GM18499 (cell line): ENCODE measurements around the gene FGGY.
"Not testable (repeated sequence)": the region's sequence is repeated elsewhere in the genome, so short reads cannot be mapped to it uniquely, and the experiment has no call there.

Experiments used
- ATAC-seq: cut with Tn5 transposase; IDR thresholded peaks from one replicate; pipeline ENCODE4 v1.9.1; 2021; ENCODE audit warnings: moderate number of reproducible peaks; ENCODE audit not compliant: insufficient read depth, unreplicated experiment

FGGY gene

GRCh38 chr1:59465478-59465877 lies 168.6 kb downstream of the FGGY start:
- not testable (repeated sequence) for ATAC-seq

- ATAC-seq: no peak
These were observed 172.0 kb downstream of the FGGY start for GRCh38 chr1:59468828-59469428.

GRCh38 chr1:59471991-59472570 lies 175.2 kb downstream of the FGGY start:
- not testable (repeated sequence) for ATAC-seq

GRCh38 chr1:59473831-59474230 lies 176.9 kb downstream of the FGGY start:
- ATAC-seq: no peak

GRCh38 chr1:59474496-59474895 lies 177.6 kb downstream of the FGGY start:
- no peak for ATAC-seq

GRCh38 chr1:59475737-59476136 lies 178.8 kb downstream of the FGGY start:
- no peak for ATAC-seq

- ATAC-seq: no peak
These were observed 180.4 kb downstream of the FGGY start for GRCh38 chr1:59477286-59477685.

GRCh38 chr1:59477867-59478266 lies 181.0 kb downstream of the FGGY start:
- ATAC-seq: no peak

- ATAC-seq: no peak
These were observed 181.9 kb downstream of the FGGY start for GRCh38 chr1:59478822-59479221.

- no peak for ATAC-seq
These were observed 183.4 kb downstream of the FGGY start for GRCh38 chr1:59480188-59480888.

- ATAC-seq: no peak
These were observed 185.1 kb downstream of the FGGY start for GRCh38 chr1:59481881-59482505.

- ATAC-seq: no peak
These were observed 186.1 kb downstream of the FGGY start for GRCh38 chr1:59482986-59483385.

- no peak for ATAC-seq
These were observed 187.2 kb downstream of the FGGY start for GRCh38 chr1:59484096-59484495.

- no peak for ATAC-seq
These were observed 188.3 kb downstream of the FGGY start for GRCh38 chr1:59485171-59485570.

GRCh38 chr1:59485949-59486348 lies 189.1 kb downstream of the FGGY start:
- no peak for ATAC-seq

- ATAC-seq: no peak
These were observed 189.7 kb downstream of the FGGY start for GRCh38 chr1:59486615-59487014.

- ATAC-seq: no peak
These were observed 190.6 kb downstream of the FGGY start for GRCh38 chr1:59487335-59488031.

- no peak for ATAC-seq
These were observed 195.6 kb downstream of the FGGY start for GRCh38 chr1:59492500-59492899.

- ATAC-seq: no peak
These were observed 197.4 kb downstream of the FGGY start for GRCh38 chr1:59494145-59494833.

- not testable (repeated sequence) for ATAC-seq
These were observed 199.3 kb downstream of the FGGY start for GRCh38 chr1:59496156-59496555.
